GM18858 (cell line): ENCODE measurements around the gene USPL1.

Experiments used
- ATAC-seq: cut with Tn5 transposase; IDR thresholded peaks from one replicate; pipeline ENCODE4 v1.9.1; 2021; ENCODE audit not compliant: unreplicated experiment

The USPL1 gene

DNA sequence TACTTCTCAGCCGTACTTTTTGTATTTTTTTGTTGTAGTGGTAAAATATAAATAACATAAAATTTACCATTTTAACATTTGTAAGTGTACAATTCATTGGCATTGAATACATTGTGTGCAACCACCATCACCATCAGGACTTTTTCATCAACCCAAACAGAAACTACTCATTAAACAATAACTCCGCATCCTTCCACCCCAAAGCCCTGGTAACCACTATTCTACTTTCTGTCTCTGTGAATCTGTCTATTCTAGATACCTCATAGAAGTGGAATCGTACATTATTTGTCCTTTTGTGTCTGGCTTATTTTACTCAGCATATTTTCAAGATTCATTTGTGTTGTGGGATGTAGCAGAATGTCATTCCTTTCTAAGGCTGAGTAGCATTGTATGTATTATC is 38.5 kb downstream of the USPL1 start:
- no peak for ATAC-seq

DNA sequence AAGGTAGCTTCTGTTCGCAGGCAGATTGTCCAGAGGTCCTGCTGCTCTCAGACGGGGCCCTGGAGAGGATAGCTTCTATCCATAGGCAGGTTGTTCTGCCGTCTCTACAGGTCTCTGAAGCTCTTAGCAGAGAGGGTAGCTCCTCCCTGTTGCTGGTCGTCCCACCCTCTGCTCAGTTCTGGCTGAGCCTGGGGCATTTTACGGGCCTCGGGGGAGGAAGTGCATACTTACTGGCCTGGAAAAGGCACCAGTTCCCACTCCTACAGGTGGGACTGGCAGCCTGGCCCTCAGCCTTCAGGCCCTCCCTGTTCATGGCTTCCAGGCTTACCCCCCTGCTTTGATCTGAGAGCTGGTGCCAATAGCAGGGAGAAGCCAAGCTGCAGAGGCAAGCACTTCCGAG is 42.3 kb downstream of the USPL1 start:
- no peak for ATAC-seq

DNA sequence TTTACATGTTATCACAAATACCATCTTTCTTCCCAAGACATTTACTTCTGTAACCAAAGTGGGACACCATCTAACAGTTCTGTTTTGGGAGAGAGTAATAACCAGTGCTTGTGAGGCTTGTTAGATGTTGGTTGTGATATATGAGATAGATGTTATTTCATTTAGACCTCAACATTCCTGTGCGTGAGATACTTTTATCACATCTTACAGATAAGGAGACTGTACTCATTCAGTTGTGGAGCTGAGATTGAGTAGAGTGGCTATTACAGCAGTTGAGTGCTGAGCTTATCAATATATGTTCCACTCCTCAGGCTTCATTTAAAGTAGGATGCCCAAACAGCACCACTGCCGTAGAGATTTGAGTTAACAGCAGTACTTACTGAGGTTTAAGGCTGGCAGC is 43.1 kb downstream of the USPL1 start:
- no peak for ATAC-seq

DNA sequence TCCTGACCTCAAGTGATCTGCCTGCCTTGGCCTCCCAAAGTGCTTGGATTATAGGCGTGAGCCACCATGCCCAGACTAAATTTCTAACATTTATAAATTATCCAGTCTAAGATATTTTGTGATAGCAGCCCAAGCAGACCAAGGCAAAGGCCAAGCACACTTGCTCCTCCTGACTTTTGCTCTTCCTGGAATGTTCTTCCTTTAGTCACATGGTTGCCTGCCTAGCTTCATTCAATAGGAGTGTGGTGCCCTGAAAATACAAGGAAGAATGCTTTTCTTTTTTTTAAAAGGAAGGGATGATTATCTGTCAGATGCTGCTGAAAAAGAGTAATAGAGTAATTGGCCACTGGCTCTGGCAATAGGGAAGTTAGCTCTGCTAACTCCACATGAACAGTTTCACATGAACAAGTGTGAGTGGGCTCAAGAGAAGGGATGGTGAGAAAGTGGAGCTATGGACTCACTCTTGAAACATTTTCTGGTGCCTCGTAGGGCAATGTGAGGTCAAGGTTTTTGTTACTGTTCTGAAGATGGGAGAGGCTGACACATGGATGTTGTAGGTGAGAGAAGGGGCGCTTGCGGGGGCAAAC is 47.1 kb downstream of the USPL1 start:
- no peak for ATAC-seq

DNA sequence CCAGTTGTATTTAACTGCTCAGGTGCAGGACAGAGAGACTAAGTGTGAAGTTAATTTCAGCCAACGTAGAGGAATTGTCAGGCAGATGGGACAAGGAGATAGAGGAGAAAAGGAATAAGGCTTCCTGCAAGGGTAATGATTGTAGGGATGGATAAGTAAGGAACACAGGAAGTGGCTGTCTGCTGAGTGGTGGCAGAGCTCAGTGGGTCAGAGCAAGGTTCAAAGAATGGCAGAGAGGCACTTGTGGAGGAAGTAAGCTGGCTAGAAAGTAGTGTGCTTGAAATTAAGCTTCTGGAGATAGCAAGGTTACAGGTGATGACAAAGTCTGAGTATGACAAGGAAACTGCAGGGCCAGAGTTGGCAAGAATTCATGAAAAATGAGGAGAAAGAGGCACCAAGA is 47.9 kb downstream of the USPL1 start:
- ATAC-seq, result no peak

DNA sequence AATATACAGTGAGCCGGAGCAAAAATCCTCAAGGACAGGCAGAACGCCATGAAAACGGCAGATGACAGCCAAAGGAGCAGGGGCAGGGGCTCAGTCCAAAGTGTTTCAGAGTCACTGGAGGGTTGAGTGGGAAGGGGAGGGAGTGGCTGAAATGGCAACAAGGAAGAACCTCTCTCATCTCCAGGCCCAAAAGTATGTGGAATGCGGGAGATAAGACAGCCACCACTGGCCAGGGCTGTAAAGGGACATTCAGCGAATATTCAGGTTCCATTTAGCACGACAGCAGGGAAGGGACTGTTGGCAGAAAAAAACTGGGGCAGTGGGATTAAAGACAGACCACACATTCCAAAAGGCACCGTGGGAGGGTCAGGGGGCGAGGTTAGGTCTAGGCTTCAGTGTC is 48.4 kb downstream of the USPL1 start:
- ATAC-seq, result no peak

DNA sequence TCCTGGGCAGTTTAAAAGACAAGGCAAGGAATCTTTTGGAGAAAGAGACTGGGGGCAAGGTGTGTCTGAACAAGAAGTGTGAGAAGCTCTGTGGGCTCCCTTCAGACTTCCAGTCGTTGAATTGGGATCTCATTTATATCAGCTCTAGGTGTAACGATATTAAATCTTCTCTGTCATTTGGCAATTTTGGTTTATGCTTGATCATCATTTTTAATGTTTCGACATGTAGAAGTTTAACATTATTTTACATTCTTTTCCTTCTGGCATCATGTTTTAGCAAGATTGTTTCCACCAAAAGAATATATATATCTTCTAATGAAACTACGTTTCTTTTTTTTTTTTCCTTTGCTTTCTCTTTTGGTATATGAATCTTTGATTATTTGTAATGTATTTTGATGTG is 49.3 kb downstream of the USPL1 start:
- ATAC-seq, result no peak

DNA sequence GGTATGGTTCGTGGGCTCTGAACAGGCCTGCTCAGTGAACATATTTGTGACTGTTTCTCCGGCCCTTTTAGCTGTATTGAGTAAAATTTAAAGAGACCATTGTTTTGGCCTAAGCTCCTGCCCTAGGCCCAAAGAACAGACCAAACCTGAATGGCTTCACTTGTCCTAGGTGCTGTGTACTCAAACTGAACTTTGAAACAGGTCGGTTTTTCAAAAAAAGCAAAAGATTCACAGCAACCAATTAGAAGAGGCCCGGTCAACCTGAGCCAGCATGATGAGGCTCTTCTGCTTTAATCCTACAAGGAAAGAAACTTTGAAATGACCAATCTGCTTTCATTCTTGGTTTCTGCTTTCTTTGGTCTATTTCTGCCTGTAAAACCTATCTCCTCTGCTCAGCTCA is 50.6 kb downstream of the USPL1 start:
- no peak for ATAC-seq

DNA sequence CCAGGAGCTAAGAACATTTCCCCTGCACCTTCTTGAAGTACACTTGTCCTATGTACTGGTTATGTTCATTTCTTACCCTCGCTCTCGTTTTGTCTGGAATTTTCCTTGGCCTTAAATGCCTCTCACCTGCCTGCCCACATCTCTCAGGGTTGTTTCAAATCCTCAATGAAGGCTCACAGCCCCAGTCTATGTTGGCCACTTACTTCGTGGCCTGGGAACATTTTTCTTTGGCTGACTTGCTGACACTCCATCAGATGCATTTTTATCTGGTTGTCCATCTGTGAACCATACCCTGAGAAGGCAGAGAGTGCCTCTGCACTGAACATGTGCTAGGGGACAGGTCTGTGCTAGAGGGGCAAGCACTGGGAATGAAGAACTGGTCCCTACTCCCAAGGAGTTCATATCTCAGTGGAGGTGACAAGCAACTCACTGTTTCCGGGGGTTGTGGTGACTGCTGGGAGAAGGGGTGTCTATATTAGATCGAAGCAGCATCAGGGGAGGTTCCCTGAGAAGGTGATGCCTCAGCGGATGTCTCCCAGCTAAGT is 53.6 kb downstream of the USPL1 start:
- ATAC-seq, result no peak

DNA sequence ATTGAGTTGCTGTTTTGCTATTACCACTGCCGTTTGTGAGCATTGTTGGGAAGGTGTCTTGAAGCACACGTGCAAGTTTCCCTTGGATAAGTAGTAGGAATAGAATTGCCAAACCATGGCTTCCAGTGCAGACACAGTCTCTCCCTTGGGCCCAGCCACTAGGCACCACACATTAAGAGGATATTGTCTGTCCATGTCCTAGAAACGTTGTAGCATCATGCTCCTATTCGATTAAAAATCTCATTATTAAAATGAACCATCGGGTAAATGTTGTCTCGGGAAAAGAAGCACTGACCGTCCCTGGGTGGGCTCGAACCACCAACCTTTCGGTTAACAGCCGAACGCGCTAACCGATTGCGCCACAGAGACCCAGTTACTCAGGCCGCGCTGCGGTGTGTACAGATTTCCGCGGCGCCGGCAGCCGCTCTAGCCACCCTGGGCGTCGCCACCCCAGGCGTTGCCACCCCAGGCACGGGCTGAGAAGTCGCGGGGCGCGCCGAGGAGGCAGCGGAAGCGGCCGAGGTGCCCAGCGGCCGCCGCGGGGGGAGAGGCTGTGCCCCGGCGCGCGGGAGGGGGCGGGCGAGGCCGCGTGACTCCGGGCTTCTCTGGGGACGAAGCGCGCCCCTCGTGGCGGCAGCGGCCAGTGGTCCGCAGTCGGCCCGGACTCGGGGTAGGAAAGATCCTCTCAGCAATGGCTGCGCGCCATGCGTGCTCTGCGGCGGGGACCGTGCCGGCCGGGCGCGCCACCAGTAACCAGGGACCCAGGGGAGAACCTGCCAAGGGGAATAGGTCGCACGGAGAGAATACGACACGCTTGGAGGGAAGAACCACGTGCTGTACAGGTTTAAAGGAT is 56.2 kb downstream of the USPL1 start:
- peak; percentile 86 for ATAC-seq

DNA sequence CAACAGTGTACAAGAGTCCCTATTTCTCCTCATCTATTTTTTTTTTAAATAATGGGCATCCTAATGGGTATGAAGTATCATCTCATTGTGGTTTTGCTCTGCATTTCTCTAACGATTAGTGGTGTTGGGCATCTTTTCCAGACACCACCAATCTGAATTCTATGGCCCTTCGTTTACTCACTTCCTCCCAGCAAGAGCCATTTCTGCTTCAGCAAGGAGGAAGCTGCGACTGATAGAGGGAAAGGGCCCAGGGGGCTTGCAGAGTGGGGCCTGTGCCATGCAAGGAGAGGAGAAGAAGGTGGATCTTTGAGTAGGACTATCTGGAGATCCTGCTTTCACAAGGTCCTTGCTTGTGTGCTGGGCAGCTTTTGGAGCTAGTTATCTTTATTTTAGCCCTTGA is 58.0 kb downstream of the USPL1 start:
- ATAC-seq, result no peak

DNA sequence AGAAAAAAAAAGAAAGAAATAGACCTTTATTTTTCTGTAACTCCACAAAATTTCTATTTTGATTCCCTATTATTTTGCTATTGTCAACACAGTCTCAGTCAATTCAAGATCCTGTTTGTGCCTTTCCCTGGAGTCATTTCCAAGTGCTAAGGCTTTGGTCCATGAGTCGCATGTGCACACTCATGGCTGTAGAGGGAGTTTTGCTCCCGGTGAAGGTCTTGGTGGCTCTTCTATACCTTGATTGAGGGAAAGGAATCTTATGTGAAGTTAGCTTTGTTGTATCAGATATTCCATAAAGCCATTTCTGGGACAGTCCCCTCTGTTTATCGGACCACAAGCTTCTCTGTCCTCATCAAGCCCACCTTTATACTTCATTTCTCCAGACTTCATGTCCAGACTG is 59.0 kb downstream of the USPL1 start:
- ATAC-seq, result no peak

DNA sequence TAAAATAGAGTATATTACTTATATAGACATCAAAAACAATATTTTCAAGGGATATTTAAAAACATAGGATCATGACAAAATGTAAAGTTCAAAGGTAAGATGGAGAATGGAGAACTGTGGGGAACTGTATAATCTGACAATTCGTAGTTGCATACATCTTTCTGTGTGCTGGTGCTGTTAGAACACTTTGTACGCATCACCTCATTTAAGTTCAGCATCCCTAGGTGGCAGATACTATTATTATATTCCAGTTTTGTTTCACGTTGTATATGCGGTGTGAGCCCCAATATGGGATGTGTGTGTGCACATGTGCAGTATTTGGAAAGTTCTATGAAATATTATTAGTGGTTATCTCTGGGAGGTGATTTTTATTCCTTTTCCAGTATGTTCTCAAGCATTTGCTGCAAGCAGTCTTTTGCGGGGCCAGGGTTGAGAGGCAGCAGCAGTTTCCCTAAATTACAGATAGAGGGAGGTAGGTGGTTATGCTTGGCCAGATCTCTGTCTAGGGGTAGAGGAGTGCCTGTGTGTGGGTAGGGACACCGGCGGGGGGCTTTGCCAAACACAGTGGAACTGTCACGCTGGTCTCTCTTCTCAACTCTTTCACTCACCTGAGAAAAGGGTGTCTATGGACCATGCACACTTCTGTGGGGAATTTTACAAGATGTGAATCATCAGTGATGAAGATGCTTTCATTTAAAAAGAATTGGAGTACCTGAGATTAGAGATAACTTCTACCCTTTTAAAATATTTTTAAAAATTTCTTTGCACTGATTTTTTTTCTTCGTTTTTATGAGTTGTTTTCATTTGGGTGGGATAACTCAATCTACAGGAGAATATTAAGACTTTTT is 62.0 kb downstream of the USPL1 start:
- ATAC-seq, result peak; percentile 74

DNA sequence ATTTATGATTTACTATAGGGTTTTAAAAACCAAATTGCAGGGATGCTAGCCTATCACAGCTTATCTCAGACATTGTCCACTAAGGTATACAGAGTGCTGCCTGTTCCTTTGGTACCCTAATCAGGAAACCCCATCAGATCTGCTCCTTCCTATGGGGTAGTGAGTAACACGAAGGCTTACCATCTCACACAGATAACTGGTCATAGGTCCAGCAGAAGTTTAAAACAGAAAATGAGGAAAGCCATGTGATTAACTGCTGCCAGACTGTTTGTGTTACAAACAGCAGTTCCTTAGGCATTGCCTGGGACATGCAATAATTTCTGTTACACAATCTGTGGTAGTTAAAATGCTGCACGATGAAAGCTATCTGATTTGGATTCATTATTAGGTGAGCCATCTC is 64.1 kb downstream of the USPL1 start:
- ATAC-seq, result no peak

DNA sequence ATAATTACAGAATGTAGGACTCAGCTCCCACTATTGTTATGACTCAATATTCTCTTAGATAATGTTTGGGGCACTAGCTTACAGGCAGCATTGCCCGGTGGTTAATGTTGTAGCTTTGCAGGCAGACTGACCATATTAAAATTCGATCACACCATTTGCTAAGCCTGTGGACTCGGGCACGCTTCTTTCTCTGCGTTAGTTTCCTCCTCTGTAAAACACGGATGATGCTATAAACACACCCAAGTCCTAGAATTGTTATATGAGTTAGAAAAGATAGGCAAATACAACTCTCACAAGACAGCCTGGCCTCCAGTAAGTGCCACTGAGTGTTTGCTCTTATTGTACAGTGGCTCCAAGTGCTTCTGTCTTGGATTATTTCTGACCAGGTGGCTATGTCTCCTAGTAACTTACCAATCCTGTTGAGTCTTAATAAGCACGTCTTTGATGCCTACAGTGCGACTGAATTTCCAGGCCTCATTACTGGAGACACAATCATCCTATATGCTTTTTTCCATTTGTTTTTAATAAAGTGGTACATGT is 67.7 kb downstream of the USPL1 start:
- no peak for ATAC-seq

DNA sequence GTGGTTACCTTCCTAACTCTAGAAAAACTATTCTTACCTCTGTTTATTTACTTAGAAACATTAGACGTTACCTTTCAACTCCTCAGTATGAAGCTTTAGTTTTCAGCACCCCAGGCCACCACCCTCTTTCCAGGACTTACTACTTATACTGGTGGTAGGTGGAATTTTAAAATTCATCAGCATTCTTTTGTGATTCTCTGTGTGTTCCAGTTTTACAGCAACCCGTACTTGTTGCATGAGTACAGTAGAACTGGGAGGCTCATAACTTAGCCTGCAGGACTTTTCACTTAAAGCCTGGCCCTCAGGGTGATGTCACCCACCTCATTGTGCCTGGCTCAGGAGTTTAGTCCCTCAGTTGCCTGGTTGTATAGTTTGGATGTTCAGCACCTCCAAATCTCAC is 68.3 kb downstream of the USPL1 start:
- ATAC-seq, result no peak

DNA sequence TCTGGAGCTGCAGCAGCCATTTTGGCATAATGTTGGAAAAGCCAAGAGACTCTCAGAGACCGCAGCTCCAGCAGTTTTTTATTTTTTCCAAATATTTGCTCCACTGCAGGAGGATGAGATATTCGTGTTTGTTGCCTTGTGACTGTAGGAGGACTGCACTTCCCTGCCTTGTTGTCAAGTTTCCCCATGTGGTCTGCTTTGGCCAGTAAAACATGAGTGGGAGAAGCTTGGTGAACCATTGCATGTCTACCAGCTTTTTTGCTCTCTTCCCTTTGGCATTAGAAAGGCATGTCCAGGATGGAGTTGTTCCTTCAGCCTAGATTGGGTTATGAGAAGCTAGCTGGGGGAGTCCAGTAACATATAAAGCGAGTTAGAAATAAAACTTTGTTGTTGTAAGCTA is 69.9 kb downstream of the USPL1 start:
- no peak for ATAC-seq

DNA sequence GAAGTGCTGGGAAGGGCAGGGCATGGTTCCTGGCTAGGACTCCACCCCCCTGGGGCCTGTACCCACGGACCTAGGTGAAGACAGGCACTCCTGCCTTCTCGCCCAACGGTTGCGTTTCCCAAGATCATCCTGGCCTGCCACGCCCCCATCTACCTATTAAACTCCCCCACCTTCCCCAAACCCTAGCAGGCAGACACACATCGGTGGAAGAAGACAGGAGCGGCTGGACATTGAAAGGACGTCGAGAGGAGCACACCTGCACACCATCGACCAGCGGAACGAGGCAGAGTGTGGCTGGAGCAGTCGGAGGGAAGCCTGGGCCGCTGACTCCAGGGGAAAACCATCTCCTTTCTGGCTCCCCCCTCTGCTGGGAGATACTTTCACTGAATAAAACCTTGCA is 72.0 kb downstream of the USPL1 start:
- ATAC-seq, result no peak

DNA sequence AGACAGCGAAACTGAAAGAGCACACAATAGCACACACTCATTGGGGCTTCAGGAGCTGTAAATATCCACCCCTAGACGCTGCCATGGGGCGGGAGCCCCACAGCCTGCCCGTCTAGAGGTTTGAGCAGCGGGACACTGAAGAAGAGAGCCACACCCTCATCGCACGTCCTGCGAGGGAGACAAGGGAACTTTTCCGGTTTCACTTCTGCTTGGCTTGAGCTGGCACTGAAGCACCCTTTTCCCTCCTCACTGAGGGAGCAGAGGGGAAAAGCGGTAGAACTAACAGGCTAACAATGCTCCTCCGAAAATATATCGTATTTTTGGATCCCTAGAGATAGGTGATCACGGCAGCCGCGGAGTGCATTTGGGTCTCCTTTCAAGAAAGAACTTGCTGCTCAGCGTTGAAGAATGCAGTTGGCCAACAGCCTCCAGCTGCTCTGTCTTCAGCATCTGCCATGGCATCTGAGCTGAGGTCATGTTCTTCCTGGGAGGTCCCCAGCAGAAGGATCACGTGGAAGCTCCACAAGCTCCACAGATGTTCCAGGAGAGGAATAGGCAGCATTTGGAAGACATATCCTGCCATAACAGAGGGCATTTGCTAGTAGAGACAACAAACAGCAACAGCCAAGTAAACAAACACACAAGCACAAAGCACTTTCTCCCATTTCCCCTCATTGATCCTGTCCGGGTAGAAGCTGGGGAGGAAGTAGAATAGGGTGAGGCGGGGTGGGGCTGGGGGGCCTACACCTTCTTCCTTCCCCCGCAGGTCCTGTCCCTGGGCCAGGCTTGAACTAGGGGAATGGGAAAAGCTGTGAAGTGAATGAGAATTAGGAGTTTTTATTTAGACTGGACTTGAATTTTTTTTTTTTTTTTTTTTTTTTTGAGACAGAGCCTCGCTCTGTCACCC is 72.8 kb downstream of the USPL1 start:
- no peak for ATAC-seq

DNA sequence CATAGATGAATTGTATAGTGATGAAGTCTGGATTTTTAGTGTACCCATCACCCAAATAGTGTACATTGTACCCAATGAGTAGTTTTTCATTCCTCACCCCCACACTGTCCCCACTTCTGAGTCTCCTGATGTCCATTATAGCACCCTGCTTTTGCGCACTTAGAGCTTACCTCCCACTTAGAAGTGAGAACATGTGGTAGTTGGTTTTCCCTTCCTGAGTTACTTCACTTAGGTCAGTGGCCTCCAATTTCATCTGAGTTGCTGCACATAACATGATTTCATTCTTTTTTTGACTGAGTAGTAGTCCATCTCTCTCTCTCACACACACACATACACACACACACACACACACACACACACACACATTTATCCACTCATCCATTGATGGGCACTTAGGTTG is 74.4 kb downstream of the USPL1 start:
- no peak for ATAC-seq
